Tibial nerve (tissue), 4 donors: ENCODE results near the gene CACNA2D2.

Experiments
- CTCF ChIP-seq, 5 experiments: fragments of 200-600 bp in 3 of 5; fragments of 450-650 bp in 2 of 5; sonication (generic) in 3 of 5; IDR thresholded peaks; one replicate each; pipeline ENCODE4 v1.5.1; 2016 to 2019; ENCODE audit warnings: antibody characterized with exemption in 5 of 5, mild to moderate bottlenecking in 3 of 5, moderate library complexity in 2 of 5
- EP300 ChIP-seq, 2 donors: sonication (generic); formaldehyde crosslinking; IDR thresholded peaks; one replicate each; pipeline ENCODE4 v1.6.1; 2017; ENCODE audit warnings: antibody characterized with exemption in 2 of 2, mild to moderate bottlenecking in 1 of 2
- POLR2A ChIP-seq, 2 donors: fragments of 450-650 bp; IDR thresholded peaks; one replicate each; pipeline ENCODE4 v1.6.1; 2017; ENCODE audit warnings: antibody characterized with exemption in 2 of 2, mild to moderate bottlenecking in 2 of 2, moderate library complexity in 2 of 2

- TF ChIP-seq CTCF (IDR thresholded peaks at IDR 0.05) = no peak
- no peak for TF ChIP-seq POLR2A (IDR thresholded peaks at IDR 0.05)
- no peak for TF ChIP-seq EP300 (IDR thresholded peaks at IDR 0.05)
Observed at GRCh38 chr3:50322115-50322385, 181.4 kb downstream of the CACNA2D2 start.
